Spleen (tissue), 11 donors: ENCODE results near the gene CNTLN. TPM values are rescaled to one million over a fixed set of nuclear protein-coding genes. Genes with fewer than 3 reads are reported as not detected.

Experiments
- DNase-seq: peaks from one replicate; pipeline ENCODE4 v3.0.0-alpha.2; 2020
- H3K27ac ChIP-seq, 8 donors: fragments of 200-600 bp; sonication (generic) in 7 of 8; 1 replicate in 4 of 8; 2 replicates in 4 of 8; pipeline versions ENCODE4 v1.5.0 to v1.8.0; 2016 to 2021; ENCODE audit warnings: inconsistent platforms in 4 of 8, mild to moderate bottlenecking in 4 of 8, moderate library complexity in 1 of 8
- H3K27me3 ChIP-seq, 7 donors: fragments of 200-600 bp; sonication (generic) in 6 of 7; replicated peaks in 1 of 7; 1 replicate in 4 of 7; 2 replicates in 3 of 7; pipeline versions ENCODE4 v1.5.0 to v1.8.0; 2016 to 2021; ENCODE audit warnings: inconsistent platforms in 3 of 7, mild to moderate bottlenecking in 1 of 7
- H3K36me3 ChIP-seq, 6 donors: fragments of 200-600 bp; sonication (generic) in 5 of 6; 1 replicate in 4 of 6; 2 replicates in 2 of 6; pipeline versions ENCODE4 v1.5.0 to v1.8.0; 2016 to 2021; ENCODE audit warnings: inconsistent platforms in 2 of 6
- H3K4me1 ChIP-seq, 6 donors: fragments of 200-600 bp; sonication (generic) in 5 of 6; 1 replicate in 3 of 6; 2 replicates in 3 of 6; pipeline versions ENCODE4 v1.5.0 to v1.8.0; 2016 to 2021; ENCODE audit warnings: inconsistent platforms in 3 of 6
- H3K4me3 ChIP-seq, 8 donors: fragments of 200-600 bp; sonication (generic) in 7 of 8; 1 replicate in 4 of 8; 2 replicates in 4 of 8; pipeline versions ENCODE4 v1.5.0 to v1.8.0; 2016 to 2021; ENCODE audit warnings: inconsistent platforms in 4 of 8, mild to moderate bottlenecking in 4 of 8, moderate library complexity in 2 of 8
- H3K9me3 ChIP-seq, 8 donors: fragments of 200-600 bp; sonication (generic) in 7 of 8; 1 replicate in 4 of 8; 2 replicates in 4 of 8; pipeline versions ENCODE4 v1.5.0 to v1.8.0; 2016 to 2021; ENCODE audit warnings: inconsistent platforms in 4 of 8
- CTCF ChIP-seq, 11 experiments: fragments of 200-600 bp in 7 of 11; fragments of 450-650 bp in 4 of 11; sonication (generic) in 4 of 11; IDR thresholded peaks in 8 of 11; conservative IDR thresholded peaks in 3 of 11; 1 replicate in 7 of 11; 2 replicates in 4 of 11; pipeline versions ENCODE4 v1.4.0 to v1.8.0; 2016 to 2021; ENCODE audit warnings: antibody characterized with exemption in 11 of 11, inconsistent platforms in 4 of 11, mild to moderate bottlenecking in 1 of 11
- POLR2A ChIP-seq, 3 donors: fragments of 450-650 bp; IDR thresholded peaks; one replicate each; pipeline ENCODE4 v1.5.1; 2017; ENCODE audit warnings: antibody characterized with exemption in 3 of 3, mild to moderate bottlenecking in 1 of 3
- POLR2AphosphoS5 ChIP-seq, 3 donors: sonication (generic); formaldehyde crosslinking; IDR thresholded peaks; one replicate each; pipeline ENCODE4 v1.5.1; 2017; ENCODE audit warnings: antibody characterized with exemption in 3 of 3
- WGBS, 5 donors: extraction: QIAGEN DNeasy Blood & Tissue Kit in 3 of 5; methylation state at CpG; one replicate each; pipeline versions ENCODE4 v1.1.5 to v1.1.7; 2013 to 2018; 5-methylcytosine and 5-hydroxymethylcytosine counted together
- intact Hi-C: fragments of 100-400 bp; cut with DNase I; formaldehyde crosslinking; loops from one replicate; pipeline ENCODE4 v1.15.0; 2023; ENCODE audit warnings: low total_unique reads
- polyA plus RNA-seq, 3 donors: library from polyadenylated mRNA; stranded (reverse); fragments of 200-250 nt; gene quantifications; one replicate each; pipeline ENCODE4 v1.2.1, GENCODE V29; 2013
- total RNA-seq, 7 donors: library from RNA; depleted of rRNA in 3 of 7; stranded (reverse); fragments of >200 nt in 3 of 7; fragmentation: NEBNext Ultra II Directional in 4 of 7; extraction: Animal tissue kit (Norgen Biotek cat#: 25700) in 4 of 7; gene quantifications; one replicate each; pipeline versions ENCODE4 v1.1.0 to v1.2.1, GENCODE V29; 2016 to 2021
- donor health status: healthy with polysubstance abuse.
- donor health status: DM: no; HTN: no; CAD: no; lungs with moderate emphysema.
- donor health status: DM: no; HTN: no; CAD: no.
- donor health status: Bipolar disorder and iron deficiency.
- donor health status: healthy.
- donor health status: DM: no; HTN: no; CAD: no.
- donor health status: DM: yes; HTN: yes; CAD: no.

CNTLN gene
- total and polyA plus RNA-seq, 10 donors, result 1.1 to 26.2 (median 9.8) TPM

- no peaks in the 10 kb centered on the region for H3K4me1 ChIP-seq
- no peak overlapping the region for H3K27ac ChIP-seq
- TF ChIP-seq POLR2A (IDR thresholded peaks at IDR 0.05) (no peak), POLR2AphosphoS5 (IDR thresholded peaks at IDR 0.05) (no peak), CTCF (IDR thresholded peaks at IDR 0.05 in 8 of 11, conservative IDR thresholded peaks at IDR 0.05 in 3 of 11) (no peak)
- no peaks in the 10 kb centered on the region for H3K36me3 ChIP-seq
- H3K4me3 ChIP-seq, result no peak overlapping the region
- no peak for DNase-seq
- intact Hi-C loops, result no loop called here
- peaks cover 0 to 4% (median 0%) of the 10 kb centered on the region in 8 donors for H3K9me3 ChIP-seq
- no peaks in the 10 kb centered on the region for H3K27me3 ChIP-seq
Measured at GRCh38 chr9:17477816-17478215, 343.0 kb downstream of the CNTLN start.

GRCh38 chr9:17480966-17481365 lies 346.1 kb downstream of the CNTLN start:
- no peak overlapping the region for H3K4me3 ChIP-seq
- H3K9me3 ChIP-seq, result peaks cover 0 to 4% (median 0%) of the 10 kb centered on the region in 8 donors
- DNase-seq, result peak; percentile 32
- intact Hi-C loops, result no loop called here
- no peaks in the 10 kb centered on the region for H3K4me1 ChIP-seq
- no peak overlapping the region for H3K27ac ChIP-seq
- H3K27me3 ChIP-seq, result no peaks in the 10 kb centered on the region
- no peak for TF ChIP-seq POLR2AphosphoS5 (IDR thresholded peaks at IDR 0.05)
- no peak for TF ChIP-seq CTCF (IDR thresholded peaks at IDR 0.05 in 8 of 11, conservative IDR thresholded peaks at IDR 0.05 in 3 of 11)
- TF ChIP-seq POLR2A (IDR thresholded peaks at IDR 0.05), result no peak
- H3K36me3 ChIP-seq, result peaks cover 0 to 7% (median 0%) of the 10 kb centered on the region in 6 donors
- 91 to 100% (median 98%) methylated on average over 2 to 4 of the region's 4 CpGs for WGBS, 5 donors

- H3K36me3 ChIP-seq, result peaks cover 0 to 8% (median 0%) of the 10 kb centered on the region in 6 donors
- H3K27ac ChIP-seq, result no peak overlapping the region
- intact Hi-C loops, result no loop called here
- peak; percentile 41 for DNase-seq
- no peaks in the 10 kb centered on the region for H3K4me1 ChIP-seq
- no peak for TF ChIP-seq POLR2AphosphoS5 (IDR thresholded peaks at IDR 0.05)
- no peak for TF ChIP-seq CTCF (IDR thresholded peaks at IDR 0.05 in 8 of 11, conservative IDR thresholded peaks at IDR 0.05 in 3 of 11)
- no peaks in the 10 kb centered on the region for H3K27me3 ChIP-seq
- H3K9me3 ChIP-seq, result peaks cover 0 to 4% (median 0%) of the 10 kb centered on the region in 8 donors
- H3K4me3 ChIP-seq, result no peak overlapping the region
Measured at GRCh38 chr9:17481565-17481964, 346.7 kb downstream of the CNTLN start.

GRCh38 chr9:17484906-17485305 lies 350.1 kb downstream of the CNTLN start:
- intact Hi-C loops, result no loop called here
- H3K36me3 ChIP-seq, result peaks cover 0 to 20% (median 0%) of the 10 kb centered on the region in 6 donors
- no peak overlapping the region for H3K4me3 ChIP-seq
- DNase-seq, result no peak
- WGBS, 5 donors, result 94 to 100% (median 97%) methylated on average over 3 of the region's 3 CpGs
- H3K9me3 ChIP-seq, result peaks cover 0 to 4% (median 0%) of the 10 kb centered on the region in 8 donors
- H3K27me3 ChIP-seq, result no peaks in the 10 kb centered on the region
- no peak for TF ChIP-seq POLR2AphosphoS5 (IDR thresholded peaks at IDR 0.05)
- H3K4me1 ChIP-seq, result no peaks in the 10 kb centered on the region
- H3K27ac ChIP-seq, result no peak overlapping the region

- DNase-seq, result no peak
- intact Hi-C loops, result no loop called here
- Histone ChIP-seq H3K4me3 (no peak overlapping the region), H3K4me1 (no peaks in the 10 kb centered on the region), H3K27ac (no peak overlapping the region), H3K27me3 (no peaks in the 10 kb centered on the region), H3K9me3 (peaks cover 0 to under 1% (median 0%) of the 10 kb centered on the region in 8 donors), H3K36me3 (peaks cover 0 to 20% (median 0%) of the 10 kb centered on the region in 6 donors)
- no peak for TF ChIP-seq CTCF (IDR thresholded peaks at IDR 0.05 in 8 of 11, conservative IDR thresholded peaks at IDR 0.05 in 3 of 11)
- no peak for TF ChIP-seq POLR2AphosphoS5 (IDR thresholded peaks at IDR 0.05)
- no peak for TF ChIP-seq POLR2A (IDR thresholded peaks at IDR 0.05)
- 85 to 95% (median 95%) methylated on average over 1 of the region's 1 CpG for WGBS, 5 donors
Measured at GRCh38 chr9:17486396-17486795, 351.6 kb downstream of the CNTLN start.
